ENCODE results near the gene EMP2.

- TF ChIP-seq CTCF (IDR thresholded peaks at IDR 0.05) (no peak), POLR2A (IDR thresholded peaks at IDR 0.05) (no peak)
These were observed 28.5 kb downstream of the EMP2 start for GRCh38 chr16:10551881-10552280.
